HEK293 (cell line): ENCODE data around the gene ANTXR1.
A peak's percentile ranks its signal among the peaks of the same experiment; 100 is the strongest.
"Not testable (repeated sequence)": the region's sequence is repeated elsewhere in the genome, so short reads cannot be mapped to it uniquely, and the experiment has no call there.

Experiments used
- CTCF ChIA-PET: fragments of 350-600 bp; formaldehyde crosslinking; extraction: SDS; loops from one replicate; lab custom pipeline; 2021; ENCODE audit warnings: antibody characterized with exemption; lab: Yijun Ruan, JAX
- POLR2A ChIA-PET: fragments of 300-600 bp; formaldehyde crosslinking; extraction: SDS; loops from one replicate; lab custom pipeline; 2020; ENCODE audit warnings: antibody characterized with exemption, inconsistent platforms; lab: Yijun Ruan, JAX
- H3K27ac ChIP-seq: fragments of 200-500 bp; sonication (Bioruptor generic); 2 replicates; pipeline ENCODE4 v1.5.1; 2014; ENCODE audit warnings: low read depth, low read length, control low read depth, inconsistent platforms; ENCODE audit errors: extremely low read depth
- H3K36me3 ChIP-seq, 2 experiments: fragments of 200-500 bp in 1 of 2; sonication (Bioruptor generic) in 1 of 2; 1 replicate in 1 of 2; 2 replicates in 1 of 2; pipeline ENCODE4 v1.5.1; 2014 to 2017; ENCODE audit warnings: inconsistent platforms in 2 of 2, low read length in 2 of 2; ENCODE audit not compliant: control insufficient read depth in 2 of 2, insufficient read depth in 1 of 2
- H3K4me1 ChIP-seq: fragments of 200-500 bp; sonication (Bioruptor generic); 2 replicates; pipeline ENCODE4 v1.5.1; 2014; ENCODE audit warnings: mild to moderate bottlenecking, low read length, inconsistent platforms; ENCODE audit not compliant: control insufficient read depth, insufficient read depth
- H3K4me3 ChIP-seq: 2 replicates; pipeline ENCODE4 v1.5.1; 2011; ENCODE audit warnings: low read depth, mild to moderate bottlenecking, control low read depth, low read length, moderate library complexity
- H3K9me3 ChIP-seq: fragments of 200-500 bp; sonication (Bioruptor generic); 2 replicates; pipeline ENCODE4 v1.5.1; 2014; ENCODE audit warnings: low read depth, low read length, inconsistent platforms; ENCODE audit not compliant: control insufficient read depth, insufficient read depth
- FEZF1 ChIP-seq: fragments of 450-650 bp; formaldehyde crosslinking; IDR thresholded peaks from 2 replicates; pipeline ENCODE4 v1.5.1; 2016; ENCODE audit warnings: missing biosample characterization, missing genetic modification characterization
- HOXA7 ChIP-seq: sonication (generic); formaldehyde crosslinking; IDR thresholded peaks from 2 replicates; pipeline ENCODE4 v1.8.1; 2022; ENCODE audit warnings: missing genetic modification reagents, borderline replicate concordance
- KLF7 ChIP-seq: fragments of 450-650 bp; formaldehyde crosslinking; IDR thresholded peaks from 2 replicates; pipeline ENCODE4 v1.5.1; 2016; ENCODE audit warnings: missing biosample characterization, missing genetic modification characterization, borderline replicate concordance
- MZF1 ChIP-seq: fragments of 450-650 bp; formaldehyde crosslinking; IDR thresholded peaks from 2 replicates; pipeline ENCODE4 v1.5.1; 2017; ENCODE audit warnings: missing biosample characterization, missing genetic modification characterization, borderline replicate concordance
- OSR2 ChIP-seq: fragments of 450-650 bp; formaldehyde crosslinking; IDR thresholded peaks from 2 replicates; pipeline ENCODE4 v1.5.1; 2016; ENCODE audit warnings: missing biosample characterization, missing genetic modification characterization
- SALL2 ChIP-seq: fragments of 450-650 bp; formaldehyde crosslinking; IDR thresholded peaks from 2 replicates; pipeline ENCODE4 v1.5.0; 2017; ENCODE audit warnings: missing biosample characterization, mild to moderate bottlenecking, missing genetic modification characterization, borderline replicate concordance
- SCRT1 ChIP-seq: fragments of 450-650 bp; formaldehyde crosslinking; IDR thresholded peaks from 2 replicates; pipeline ENCODE4 v1.5.1; 2016; ENCODE audit warnings: missing biosample characterization, missing genetic modification characterization, borderline replicate concordance
- SCRT2 ChIP-seq: fragments of 450-650 bp; formaldehyde crosslinking; IDR thresholded peaks from 2 replicates; pipeline ENCODE4 v1.5.1; 2016; ENCODE audit warnings: missing biosample characterization, missing genetic modification characterization
- SETDB1 ChIP-seq: IDR thresholded peaks from one replicate; pipeline ENCODE4 v1.6.1; 2017; ENCODE audit warnings: mild to moderate bottlenecking, low read length, moderate library complexity, mixed read lengths; ENCODE audit not compliant: insufficient read length
- SP3 ChIP-seq: fragments of 450-650 bp; formaldehyde crosslinking; IDR thresholded peaks from 2 replicates; pipeline ENCODE4 v1.5.1; 2016; ENCODE audit warnings: missing biosample characterization, missing genetic modification characterization
- YY1 ChIP-seq: fragments of 450-650 bp; formaldehyde crosslinking; IDR thresholded peaks from 2 replicates; pipeline ENCODE4 v1.5.1; 2018; ENCODE audit warnings: missing biosample characterization, missing genetic modification characterization
- ZBTB49 ChIP-seq: fragments of 450-650 bp; formaldehyde crosslinking; IDR thresholded peaks from 2 replicates; pipeline ENCODE4 v1.5.1; 2016; ENCODE audit warnings: missing biosample characterization, missing genetic modification characterization, low read depth
- ZNF223 ChIP-seq: fragments of 450-650 bp; formaldehyde crosslinking; IDR thresholded peaks from 2 replicates; pipeline ENCODE4 v1.5.1; 2016; ENCODE audit warnings: missing biosample characterization, missing genetic modification characterization
- ZNF302 ChIP-seq: fragments of 450-650 bp; formaldehyde crosslinking; IDR thresholded peaks from 2 replicates; pipeline ENCODE4 v1.5.1; 2016; ENCODE audit warnings: missing biosample characterization, missing genetic modification characterization, low read depth
- ZNF398 ChIP-seq: fragments of 450-650 bp; formaldehyde crosslinking; IDR thresholded peaks from 2 replicates; pipeline ENCODE4 v1.5.1; 2017; ENCODE audit warnings: missing biosample characterization, missing genetic modification characterization
- ZNF433 ChIP-seq: fragments of 450-650 bp; formaldehyde crosslinking; IDR thresholded peaks from 2 replicates; pipeline ENCODE4 v1.5.1; 2016; ENCODE audit warnings: missing biosample characterization, missing genetic modification characterization, low read depth
- ZNF585B ChIP-seq: fragments of 450-650 bp; formaldehyde crosslinking; IDR thresholded peaks from 2 replicates; pipeline ENCODE4 v1.5.1; 2016; ENCODE audit warnings: missing biosample characterization, missing genetic modification characterization
- ZNF677 ChIP-seq: fragments of 450-650 bp; IDR thresholded peaks from 2 replicates; pipeline ENCODE4 v1.5.0; 2018; ENCODE audit warnings: missing biosample characterization, mild to moderate bottlenecking, missing genetic modification characterization, moderate library complexity
- ZSCAN5A ChIP-seq: fragments of 450-650 bp; formaldehyde crosslinking; IDR thresholded peaks from 2 replicates; pipeline ENCODE4 v1.5.1; 2016; ENCODE audit warnings: missing biosample characterization, missing genetic modification characterization

Gene ANTXR1

GRCh38 chr2:69173706-69174105 lies 160.7 kb downstream of the ANTXR1 start (continued):
- no peak for TF ChIP-seq ZBTB49 (tag by site-specific recombination)
- TF ChIP-seq YY1 (tag by site-specific recombination), result no peak
- no peak for TF ChIP-seq KLF7 (tag by site-specific recombination)
- no peak for TF ChIP-seq ZNF223
- TF ChIP-seq SCRT1 (tag by site-specific recombination), result no peak
- TF ChIP-seq OSR2 (tag by site-specific recombination), result no peak
- TF ChIP-seq, all 188 proteins: peak for 0

- CTCF ChIA-PET, result interaction anchor here (1.0 to 1.3 kb wide), 2 partner anchors 53 to 231 kb away, joined by 4 to 5 read pairs; no protein-coding TSS in a partner anchor
- H3K4me1 ChIP-seq, H3K4me3 ChIP-seq, H3K9me3 ChIP-seq, H3K27ac ChIP-seq, POLR2A ChIA-PET, H3K36me3 ChIP-seq: not testable (repeated sequence)
Measured at GRCh38 chr2:69174211-69174610, 161.2 kb downstream of the ANTXR1 start.

- H3K27ac ChIP-seq, result no peak overlapping the region
- CTCF ChIA-PET, result interaction anchor here (0.8 kb wide), 2 partner anchors 12 to 232 kb away, joined by 3 to 4 read pairs; no protein-coding TSS in a partner anchor
- TF ChIP-seq HOXA7 (CRISPR knock-in tag) (no peak), KLF7 (tag by site-specific recombination) (no peak), SCRT2 (tag by site-specific recombination) (peak; percentile 74; the same call in 1 of the 2 replicates), SCRT1 (tag by site-specific recombination) (peak; percentile 13; the same call in 1 of the 2 replicates)
- no peaks in the 10 kb centered on the region for H3K36me3 ChIP-seq
- H3K4me1 ChIP-seq, result no peaks in the 10 kb centered on the region
- POLR2A ChIA-PET, result interaction anchor here (0.5 to 0.6 kb wide), 2 partner anchors 21 to 89 kb away, joined by 3 read pairs; no protein-coding TSS in a partner anchor
- no peaks in the 10 kb centered on the region for H3K9me3 ChIP-seq
- no peak overlapping the region for H3K4me3 ChIP-seq
Measured at GRCh38 chr2:69175790-69176715, 163.1 kb downstream of the ANTXR1 start.

- ChIA-PET POLR2A (no interaction called here), CTCF (interaction anchor here (0.8 kb wide), 1 partner anchor 10 kb away, joined by 4 read pairs; no protein-coding TSS in a partner anchor)
- Histone ChIP-seq H3K27ac (no peak overlapping the region), H3K9me3 (no peaks in the 10 kb centered on the region), H3K4me1 (no peaks in the 10 kb centered on the region), H3K36me3 (peaks cover 0 to 7% of the 10 kb centered on the region in 2 experiments; a peak in 1 of 3 replicates), H3K4me3 (no peak overlapping the region)
- TF ChIP-seq ZNF677, result no peak
- no peak for TF ChIP-seq ZSCAN5A
- TF ChIP-seq ZNF433 (tag by site-specific recombination), result no peak
- no peak for TF ChIP-seq ZNF398 (tag by site-specific recombination)
- TF ChIP-seq SP3 (tag by site-specific recombination), result no peak
- TF ChIP-seq ZNF302 (tag by site-specific recombination), result no peak
- no peak for TF ChIP-seq MZF1 (tag by site-specific recombination)
- TF ChIP-seq SALL2 (tag by site-specific recombination), result no peak
- TF ChIP-seq FEZF1 (tag by site-specific recombination), result no peak
- TF ChIP-seq ZNF585B, result no peak
- no peak for TF ChIP-seq SETDB1
Measured at GRCh38 chr2:69177063-69177771, 164.2 kb downstream of the ANTXR1 start.
